ENCODE results near the gene LRMDA. TPM values are rescaled to one million over a fixed set of nuclear protein-coding genes. Genes with fewer than 3 reads are reported as not detected.

LRMDA gene
- total and polyA plus RNA-seq, 2 donors (not counting 1 experiment from before 2014, with no cell fraction given): 0.12 TPM; not detected in 1

DNA sequence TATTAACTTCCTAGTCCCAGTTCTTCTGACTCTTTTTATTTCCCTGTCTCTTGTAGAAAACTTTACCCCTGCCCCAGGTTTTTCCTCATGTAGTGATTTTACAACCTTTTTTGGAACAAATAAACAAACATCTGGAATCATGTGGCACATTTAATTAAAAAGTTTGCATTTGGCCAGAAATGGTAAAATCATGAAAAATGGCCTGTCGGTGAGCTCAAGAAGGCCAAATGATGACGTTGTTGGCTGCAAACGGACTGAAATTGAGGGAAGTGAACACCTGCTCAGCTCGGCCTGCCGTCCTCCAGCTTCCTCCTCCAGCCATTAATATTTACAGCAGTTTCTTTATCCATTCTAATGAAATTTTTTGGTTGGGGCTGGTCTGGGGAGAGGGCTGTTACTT, 902.8 kb downstream of the LRMDA start:
- H3K36me3 ChIP-seq (replicated peaks in 1 of 2; ENCODE audit: control extremely low read depth in 1 of 2, control insufficient read depth in 1 of 2, extremely low read depth in 1 of 2, insufficient read depth in 2 of 2, low read length in 1 of 2): no peaks in the 10 kb centered on the region
- Mint-ChIP-seq H3K27ac (no peak overlapping the region), H3K4me3 (no peak overlapping the region), H3K4me1 (no peaks in the 10 kb centered on the region), H3K9me3 (ENCODE audit: insufficient read depth) (peaks cover 4% of the 10 kb centered on the region), H3K27me3 (peaks cover 5% of the 10 kb centered on the region)
- ATAC-seq (ENCODE audit: low read depth): no peak
- no peak for DNase-seq
- TF ChIP-seq, protein P1, sequence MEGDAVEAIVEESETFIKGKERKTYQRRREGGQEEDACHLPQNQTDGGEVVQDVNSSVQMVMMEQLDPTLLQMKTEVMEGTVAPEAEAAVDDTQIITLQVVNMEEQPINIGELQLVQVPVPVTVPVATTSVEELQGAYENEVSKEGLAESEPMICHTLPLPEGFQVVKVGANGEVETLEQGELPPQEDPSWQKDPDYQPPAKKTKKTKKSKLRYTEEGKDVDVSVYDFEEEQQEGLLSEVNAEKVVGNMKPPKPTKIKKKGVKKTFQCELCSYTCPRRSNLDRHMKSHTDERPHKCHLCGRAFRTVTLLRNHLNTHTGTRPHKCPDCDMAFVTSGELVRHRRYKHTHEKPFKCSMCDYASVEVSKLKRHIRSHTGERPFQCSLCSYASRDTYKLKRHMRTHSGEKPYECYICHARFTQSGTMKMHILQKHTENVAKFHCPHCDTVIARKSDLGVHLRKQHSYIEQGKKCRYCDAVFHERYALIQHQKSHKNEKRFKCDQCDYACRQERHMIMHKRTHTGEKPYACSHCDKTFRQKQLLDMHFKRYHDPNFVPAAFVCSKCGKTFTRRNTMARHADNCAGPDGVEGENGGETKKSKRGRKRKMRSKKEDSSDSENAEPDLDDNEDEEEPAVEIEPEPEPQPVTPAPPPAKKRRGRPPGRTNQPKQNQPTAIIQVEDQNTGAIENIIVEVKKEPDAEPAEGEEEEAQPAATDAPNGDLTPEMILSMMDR (IDR thresholded peaks at IDR 0.05): no peak
- TF ChIP-seq EZH2 (IDR thresholded peaks at IDR 0.05; ENCODE audit: borderline replicate concordance, insufficient read depth, low read depth, low read length, poor library complexity, severe bottlenecking): no peak
- H4K20me1 ChIP-seq (ENCODE audit: control insufficient read depth, insufficient read depth, low read length, poor library complexity, severe bottlenecking): no peaks in the 10 kb centered on the region
- no peaks in the 10 kb centered on the region for H3K4me1 ChIP-seq (ENCODE audit: control insufficient read depth in 2 of 2, insufficient read depth in 2 of 2, low read length in 2 of 2)
- H3K4me3 ChIP-seq (ENCODE audit: control extremely low read depth in 1 of 5, extremely low read depth in 1 of 5, insufficient read depth in 1 of 5, low read depth in 2 of 5, low read length in 4 of 5): no peak overlapping the region
- ChIA-PET CTCF (no interaction called here), POLR2A (no interaction called here)
- no peaks in the 10 kb centered on the region for H3K27me3 ChIP-seq (replicated peaks in 1 of 4; ENCODE audit: control extremely low read depth in 1 of 4, control insufficient read depth in 3 of 4, insufficient read depth in 4 of 4, low read length in 3 of 4)
- WGBS (ENCODE audit: insufficient coverage): 77% methylated on average over 3 of the region's 5 CpGs
- intact Hi-C loops (cut with micrococcal nuclease): no loop called here
- peaks cover 0 to 3% (median 0%) of the 10 kb centered on the region in 3 donors for H3K9me3 ChIP-seq (ENCODE audit: control extremely low read depth in 1 of 3, control insufficient read depth in 2 of 3, insufficient read depth in 1 of 3, low read length in 2 of 3)
- H3K79me2 ChIP-seq (ENCODE audit: control insufficient read depth, insufficient read depth, low read length): no peaks in the 10 kb centered on the region
- H3K9ac ChIP-seq (ENCODE audit: low read length): no peak overlapping the region
- no peak overlapping the region for H3K4me2 ChIP-seq (replicated peaks; ENCODE audit: low read depth, low read length, poor library complexity, severe bottlenecking)
- no peak overlapping the region for H3K27ac ChIP-seq (ENCODE audit: low read length in 2 of 2)
- H2AFZ ChIP-seq (ENCODE audit: insufficient read depth, low read depth, low read length, poor library complexity, severe bottlenecking): no peak overlapping the region

DNA sequence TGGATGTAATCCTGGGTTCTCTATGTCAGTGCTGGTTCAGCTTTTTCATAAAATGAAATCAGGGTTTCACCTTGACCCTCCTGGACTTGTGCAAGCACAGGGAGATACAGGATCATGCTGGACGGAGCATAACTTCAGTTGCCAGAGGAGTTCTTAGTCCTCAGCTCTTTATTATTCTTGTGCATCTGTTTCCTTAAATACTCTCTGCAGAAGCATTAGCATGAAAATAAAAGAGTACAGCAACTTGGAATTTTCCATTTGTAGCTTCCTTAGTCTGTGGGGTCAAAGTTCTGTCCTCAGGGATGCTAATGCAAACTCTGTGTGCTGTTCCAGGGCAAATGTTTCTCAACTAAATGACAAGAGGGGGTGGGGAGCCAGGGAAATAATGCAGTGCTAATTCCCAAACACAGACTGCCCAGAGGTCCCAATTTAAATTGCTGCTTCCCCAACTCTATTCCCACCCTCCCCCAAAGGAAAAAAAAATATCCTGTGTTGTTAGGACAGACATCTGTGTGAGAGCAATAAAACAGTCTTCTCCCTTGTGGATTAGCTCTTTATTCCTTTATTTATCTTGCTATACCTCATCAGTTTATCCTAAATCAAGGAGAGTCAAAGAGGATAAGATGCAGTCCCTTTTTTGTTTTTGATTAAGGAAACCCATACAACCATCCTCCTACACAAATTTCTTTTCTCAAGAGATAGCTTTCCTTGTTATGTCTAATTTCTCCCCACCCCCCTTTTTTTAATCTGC, 905.0 kb downstream of the LRMDA start:
- Histone ChIP-seq H3K79me2 (ENCODE audit: control insufficient read depth, insufficient read depth, low read length) (no peaks in the 10 kb centered on the region), H3K27me3 (replicated peaks in 1 of 4; ENCODE audit: control extremely low read depth in 1 of 4, control insufficient read depth in 3 of 4, insufficient read depth in 4 of 4, low read length in 3 of 4) (no peaks in the 10 kb centered on the region), H3K9ac (ENCODE audit: low read length) (no peak overlapping the region), H3K9me3 (ENCODE audit: control extremely low read depth in 1 of 3, control insufficient read depth in 2 of 3, insufficient read depth in 1 of 3, low read length in 2 of 3) (peaks cover 0 to 3% (median 0%) of the 10 kb centered on the region in 3 donors), H3K4me1 (ENCODE audit: control insufficient read depth in 2 of 2, insufficient read depth in 2 of 2, low read length in 2 of 2) (no peaks in the 10 kb centered on the region), H3K4me2 (replicated peaks; ENCODE audit: low read depth, low read length, poor library complexity, severe bottlenecking) (no peak overlapping the region), H3K27ac (ENCODE audit: low read length in 2 of 2) (no peak overlapping the region), H2AFZ (ENCODE audit: insufficient read depth, low read depth, low read length, poor library complexity, severe bottlenecking) (no peak overlapping the region), H3K4me3 (ENCODE audit: control extremely low read depth in 1 of 5, extremely low read depth in 1 of 5, insufficient read depth in 1 of 5, low read depth in 2 of 5, low read length in 4 of 5) (no peak overlapping the region), H4K20me1 (ENCODE audit: control insufficient read depth, insufficient read depth, low read length, poor library complexity, severe bottlenecking) (no peaks in the 10 kb centered on the region), H3K36me3 (replicated peaks in 1 of 2; ENCODE audit: control extremely low read depth in 1 of 2, control insufficient read depth in 1 of 2, extremely low read depth in 1 of 2, insufficient read depth in 2 of 2, low read length in 1 of 2) (no peaks in the 10 kb centered on the region)
- TF ChIP-seq, protein P1 (IDR thresholded peaks at IDR 0.05): no peak
- no peak for TF ChIP-seq EZH2 (IDR thresholded peaks at IDR 0.05; ENCODE audit: borderline replicate concordance, insufficient read depth, low read depth, low read length, poor library complexity, severe bottlenecking)
- Mint-ChIP-seq H3K4me1 (no peaks in the 10 kb centered on the region), H3K27ac (no peak overlapping the region), H3K9me3 (ENCODE audit: insufficient read depth) (peaks cover 4% of the 10 kb centered on the region), H3K27me3 (peaks cover 5% of the 10 kb centered on the region), H3K4me3 (no peak overlapping the region)
- ChIA-PET CTCF (no interaction called here), POLR2A (no interaction called here)
- no peak for ATAC-seq (ENCODE audit: low read depth)
- 86% methylated on average over 1 of the region's 1 CpG for WGBS (ENCODE audit: insufficient coverage)
- intact Hi-C loops (cut with micrococcal nuclease): no loop called here
- no peak for DNase-seq
